Choroid plexus epithelial cell (primary cell): ENCODE data around the gene CDK5RAP2.
A peak's percentile ranks its signal among the peaks of the same experiment; 100 is the strongest.

Experiments used
- DNase-seq: peaks from one replicate; pipeline ENCODE4 v3.0.0-alpha.2; 2010; ENCODE audit warnings: low read depth
- H3K4me3 ChIP-seq: 2 replicates; pipeline ENCODE4 v1.5.1; 2011; ENCODE audit warnings: low read depth, mild to moderate bottlenecking, control low read depth, low read length, moderate library complexity
- CTCF ChIP-seq: conservative IDR thresholded peaks from 2 replicates; pipeline ENCODE4 v1.5.1; 2011; ENCODE audit warnings: low read depth, mild to moderate bottlenecking, control low read depth, inconsistent platforms, low read length, moderate library complexity

The CDK5RAP2 gene

DNA sequence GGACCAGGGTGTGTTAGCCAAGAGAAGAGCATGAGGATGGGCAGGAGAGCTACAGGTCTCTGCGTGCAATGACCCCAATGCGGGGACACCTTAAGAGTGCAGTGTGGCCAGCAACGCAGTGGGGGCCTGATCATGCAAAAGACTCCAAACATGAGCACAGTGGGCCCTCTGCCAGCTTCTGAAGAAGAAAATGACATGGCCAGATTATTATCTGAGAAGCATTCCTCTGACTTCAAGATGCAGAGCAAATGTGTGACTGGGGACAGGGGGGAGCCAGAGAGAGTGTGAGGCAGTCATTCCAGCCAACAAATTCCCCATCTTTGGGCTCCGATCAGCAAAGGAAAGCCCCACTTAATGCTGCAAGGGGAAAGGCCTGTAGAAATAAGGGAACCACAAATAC, 229.4 kb downstream of the CDK5RAP2 start:
- no peak for TF ChIP-seq CTCF
- H3K4me3 ChIP-seq, result no peak overlapping the region
- no peak for DNase-seq

DNA sequence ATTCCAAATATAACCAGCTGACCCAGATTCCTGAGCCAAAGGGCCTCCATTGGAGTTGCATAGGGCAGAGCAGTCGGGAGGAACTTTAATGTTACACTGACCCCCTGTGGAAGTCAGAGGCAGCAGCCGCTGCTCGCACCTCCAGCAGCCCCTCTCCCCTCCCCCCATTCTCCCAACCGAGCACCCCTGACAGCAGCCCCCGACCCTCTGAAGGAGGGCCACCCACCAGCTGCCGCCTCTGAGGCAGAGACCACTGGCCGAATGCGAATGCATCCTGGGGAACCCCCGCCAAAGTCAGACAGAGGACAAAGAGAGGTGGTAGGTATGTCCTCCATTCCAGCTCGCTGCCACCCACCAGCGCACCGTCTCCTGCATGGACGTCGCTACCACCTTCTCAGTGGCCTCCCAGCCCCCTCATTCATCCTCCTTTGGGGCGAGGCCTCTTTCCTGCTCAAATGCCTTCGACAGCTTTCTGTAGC, 231.0 kb downstream of the CDK5RAP2 start:
- peak; percentile 75 for DNase-seq
- peak; percentile 83 for TF ChIP-seq CTCF
- peak overlapping the region; percentile 13 for H3K4me3 ChIP-seq

DNA sequence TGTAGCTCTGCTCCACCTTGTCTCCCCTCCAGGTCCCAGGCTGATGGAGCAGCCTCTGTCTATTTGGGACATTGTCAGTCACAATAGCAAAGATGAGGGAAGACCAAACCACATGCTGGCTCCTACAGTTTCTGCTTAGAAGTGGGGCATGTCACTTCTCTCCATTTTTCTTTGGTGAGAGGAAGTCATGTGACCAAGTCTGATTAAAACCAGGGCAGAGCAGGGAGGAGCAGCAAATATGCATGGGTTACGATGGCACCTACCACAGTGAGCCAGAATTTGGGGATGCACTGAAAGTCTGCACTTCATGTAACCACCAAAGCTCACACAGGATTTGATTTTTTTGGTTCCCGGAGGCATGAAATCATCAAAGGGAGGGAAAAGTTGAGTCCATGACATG, 234.6 kb downstream of the CDK5RAP2 start:
- no peak for TF ChIP-seq CTCF
- H3K4me3 ChIP-seq, result no peak overlapping the region
- no peak for DNase-seq

DNA sequence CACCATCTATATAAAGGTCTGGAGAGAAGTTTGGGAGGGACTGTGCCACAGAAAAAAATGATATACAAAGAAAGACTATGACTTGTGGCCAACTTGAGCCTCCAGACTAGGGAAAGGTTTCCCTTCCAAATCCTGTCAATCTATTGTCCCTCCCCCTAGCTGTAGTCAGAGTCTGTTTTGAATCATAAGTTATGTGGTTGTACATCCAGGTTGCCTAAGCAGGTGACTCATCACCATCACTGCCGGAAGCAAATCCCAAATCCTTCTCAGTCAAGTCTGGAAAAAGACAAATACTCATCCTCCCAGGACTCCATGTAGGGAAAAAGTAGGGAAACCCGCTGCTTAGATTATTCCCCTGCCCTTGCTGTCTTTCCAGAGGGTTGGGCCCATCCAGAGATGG, 235.7 kb downstream of the CDK5RAP2 start:
- DNase-seq, result peak; percentile 69

GRCh38 chr9:120343416-120343815, 236.6 kb downstream of the CDK5RAP2 start:
- no peak for TF ChIP-seq CTCF
- H3K4me3 ChIP-seq, result no peak overlapping the region
- DNase-seq, result no peak

More for the DNA sequence above, 235.7 kb downstream of the CDK5RAP2 start:
- no peak for TF ChIP-seq CTCF
- H3K4me3 ChIP-seq, result no peak overlapping the region
